CD14-positive monocyte (primary cell): ENCODE results near the gene RALGDS. TPM values are rescaled to one million over a fixed set of nuclear protein-coding genes. Genes with fewer than 3 reads are reported as not detected.

Experiments used
- DNase-seq, 3 donors: peaks; one replicate each; pipeline ENCODE4 v3.0.0-alpha.2; 2011 to 2022
- H2AFZ ChIP-seq: 2 replicates; pipeline ENCODE4 v1.6.0; 2012; ENCODE audit warnings: mild to moderate bottlenecking, low read depth, low read length, inconsistent platforms; ENCODE audit not compliant: insufficient read depth, poor library complexity, severe bottlenecking
- H3K27ac ChIP-seq, 2 donors: 1 replicate in 1 of 2; 2 replicates in 1 of 2; pipeline ENCODE4 v1.5.1; 2012 to 2013; ENCODE audit warnings: low read length in 2 of 2, control low read depth in 1 of 2, inconsistent platforms in 1 of 2, low read depth in 1 of 2, mild to moderate bottlenecking in 1 of 2
- H3K27me3 ChIP-seq, 2 donors: one replicate each; pipeline versions ENCODE4 v1.6.0 to v1.6.1; 2011 to 2013; ENCODE audit warnings: low read length in 2 of 2; ENCODE audit not compliant: control insufficient read depth in 2 of 2, insufficient read depth in 2 of 2
- H3K36me3 ChIP-seq, 2 donors: replicated peaks in 1 of 2; 1 replicate in 1 of 2; 2 replicates in 1 of 2; pipeline versions ENCODE4 v1.5.1 to v1.6.1; 2012 to 2013; ENCODE audit warnings: low read length in 2 of 2, control low read depth in 1 of 2, inconsistent platforms in 1 of 2, mild to moderate bottlenecking in 1 of 2; ENCODE audit not compliant: insufficient read depth in 2 of 2, control insufficient read depth in 1 of 2
- H3K4me1 ChIP-seq, 2 donors: 1 replicate in 1 of 2; 2 replicates in 1 of 2; pipeline versions ENCODE4 v1.5.1 to v1.6.1; 2012 to 2013; ENCODE audit warnings: low read length in 2 of 2, control low read depth in 1 of 2, inconsistent platforms in 1 of 2, mild to moderate bottlenecking in 1 of 2, moderate library complexity in 1 of 2; ENCODE audit not compliant: insufficient read depth in 2 of 2, control insufficient read depth in 1 of 2
- H3K4me2 ChIP-seq: replicated peaks from 2 replicates; pipeline ENCODE3; 2012; ENCODE audit warnings: low read length, moderate library complexity, mild to moderate bottlenecking; ENCODE audit not compliant: poor library complexity, severe bottlenecking; ENCODE audit errors: extremely low read depth
- H3K4me3 ChIP-seq, 3 experiments: fragments of 200-600 bp in 1 of 3; sonication (generic) in 1 of 3; replicated peaks in 1 of 3; 1 replicate in 2 of 3; 2 replicates in 1 of 3; pipeline ENCODE4 v1.5.1; 2011 to 2013; ENCODE audit warnings: low read length in 3 of 3, mild to moderate bottlenecking in 3 of 3, control low read depth in 2 of 3, low read depth in 2 of 3, inconsistent platforms in 1 of 3, moderate library complexity in 1 of 3
- H3K79me2 ChIP-seq: 2 replicates; pipeline ENCODE4 v1.6.0; 2012; ENCODE audit warnings: mild to moderate bottlenecking, control low read depth, inconsistent platforms, low read length, moderate library complexity; ENCODE audit not compliant: insufficient read depth
- H3K9ac ChIP-seq: 2 replicates; pipeline ENCODE4 v1.6.0; 2017; ENCODE audit warnings: low read length, mild to moderate bottlenecking; ENCODE audit not compliant: insufficient read depth, poor library complexity, severe bottlenecking
- H3K9me3 ChIP-seq, 2 donors: replicated peaks in 1 of 2; 1 replicate in 1 of 2; 2 replicates in 1 of 2; pipeline versions ENCODE4 v1.5.1 to v1.6.1; 2012 to 2013; ENCODE audit warnings: low read length in 2 of 2, control low read depth in 1 of 2; ENCODE audit not compliant: control insufficient read depth in 1 of 2, insufficient read depth in 1 of 2
- H4K20me1 ChIP-seq: 2 replicates; pipeline ENCODE4 v1.6.0; 2012; ENCODE audit warnings: mild to moderate bottlenecking, low read length, control low read depth, moderate library complexity; ENCODE audit not compliant: insufficient read depth
- H3K27ac Mint-ChIP-seq, 7 donors: one replicate each; pipeline ENCODE4 v1.8.0; 2020; ENCODE audit warnings: mild to moderate bottlenecking in 7 of 7, mixed read lengths in 7 of 7, moderate library complexity in 6 of 7, inconsistent platforms in 2 of 7
- H3K27me3 Mint-ChIP-seq, 3 donors: one replicate each; pipeline ENCODE4 v1.8.0; 2021 to 2022; ENCODE audit warnings: low read depth in 3 of 3, mild to moderate bottlenecking in 3 of 3, mixed read lengths in 3 of 3, moderate library complexity in 3 of 3, inconsistent platforms in 1 of 3
- H3K36me3 Mint-ChIP-seq, 2 donors: one replicate each; pipeline ENCODE4 v1.8.0; 2020; ENCODE audit warnings: mixed read lengths in 2 of 2, inconsistent platforms in 1 of 2, mild to moderate bottlenecking in 1 of 2
- H3K4me1 Mint-ChIP-seq: one replicate; pipeline ENCODE4 v1.8.0; 2020; ENCODE audit warnings: mild to moderate bottlenecking, mixed read lengths
- H3K4me3 Mint-ChIP-seq, 2 donors: one replicate each; pipeline ENCODE4 v1.8.0; 2020; ENCODE audit warnings: mild to moderate bottlenecking in 2 of 2, mixed read lengths in 2 of 2, moderate library complexity in 1 of 2
- H3K9me3 Mint-ChIP-seq, 7 donors: one replicate each; pipeline ENCODE4 v1.8.0; 2020 to 2022; ENCODE audit warnings: mixed read lengths in 7 of 7, mild to moderate bottlenecking in 6 of 7, moderate library complexity in 6 of 7, inconsistent platforms in 2 of 7
- CTCF ChIP-seq: fragments of 200-600 bp; IDR thresholded peaks from one replicate; pipeline ENCODE4 v1.8.0; 2022; ENCODE audit warnings: antibody characterized with exemption, mild to moderate bottlenecking
- WGBS: methylation state at CpG from one replicate; pipeline ENCODE4 v1.1.5; 2013; ENCODE audit warnings: missing lambda C conversion rate; ENCODE audit not compliant: insufficient coverage; 5-methylcytosine and 5-hydroxymethylcytosine counted together
- intact Hi-C, 2 donors: fragments of 100-400 bp; cut with micrococcal nuclease; formaldehyde crosslinking; loops; one replicate each; pipeline versions ENCODE4 v1.15.0 to v1.15.1; 2023
- polyA plus RNA-seq, 3 donors: library from polyadenylated mRNA; depleted of rRNA in 1 of 3; unstranded in 2 of 3; stranded (reverse) in 1 of 3; fragments of 300-500 nt in 2 of 3; fragments of >200 nt in 1 of 3; fragmentation: Illumina TruSeq in 2 of 3; gene quantifications; 1 replicate in 2 of 3; 2 replicates in 1 of 3; pipeline ENCODE4 v1.2.3, GENCODE V29; 2012 to 2021

The RALGDS gene
- polyA plus RNA-seq, 3 donors, result 3.5 to 63.8 (median 4.2) TPM

DNA sequence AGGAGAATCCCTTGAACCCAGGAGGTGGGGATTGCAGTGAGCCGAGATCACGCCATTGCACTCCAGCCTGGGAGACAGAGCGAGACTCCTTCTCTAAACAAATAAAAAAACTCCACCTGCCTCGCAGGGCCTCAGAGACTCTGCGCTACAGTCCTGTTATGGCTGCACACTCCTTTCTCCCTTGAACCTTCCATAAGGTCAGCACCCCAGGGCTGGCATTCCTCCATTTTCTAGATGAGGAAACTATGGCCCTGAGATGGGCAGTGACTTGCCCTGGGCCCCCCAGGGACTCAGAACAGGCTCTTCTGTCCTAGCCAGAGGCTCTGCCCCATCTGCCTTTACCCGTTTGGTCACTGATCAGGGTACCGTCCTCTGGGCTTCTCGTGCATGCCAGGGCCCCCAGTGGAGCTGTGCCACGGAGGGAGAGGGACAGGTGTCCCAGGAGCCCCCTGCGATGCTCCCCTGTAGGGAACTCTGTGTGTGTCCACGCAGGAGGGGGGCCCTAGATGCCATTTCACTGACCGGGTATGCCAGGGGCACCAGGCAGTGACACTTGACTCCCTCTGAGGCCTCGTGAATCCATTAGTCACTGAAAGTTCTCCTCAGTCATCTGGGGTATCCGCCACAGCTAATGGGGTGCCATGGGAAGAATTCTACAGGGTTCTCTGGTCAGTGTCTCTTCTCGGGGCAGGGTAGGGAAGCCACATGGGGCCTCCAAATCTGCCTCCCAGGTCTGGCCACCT lies 16.2 kb downstream of the RALGDS start:
- Histone ChIP-seq H3K4me2 (no peak overlapping the region), H3K4me3 (no peak overlapping the region), H3K9me3 (no peaks in the 10 kb centered on the region), H4K20me1 (peaks cover 14% of the 10 kb centered on the region), H3K79me2 (no peaks in the 10 kb centered on the region), H3K4me1 (no peaks in the 10 kb centered on the region), H2AFZ (no peak overlapping the region), H3K36me3 (peaks cover 73 to 82% of the 10 kb centered on the region in 2 donors), H3K9ac (no peak overlapping the region), H3K27ac (no peak overlapping the region), H3K27me3 (no peaks in the 10 kb centered on the region)
- Mint-ChIP-seq H3K4me3 (no peak overlapping the region), H3K4me1 (peaks cover 2% of the 10 kb centered on the region), H3K27me3 (peaks cover 0 to 3% (median 0%) of the 10 kb centered on the region in 3 donors), H3K36me3 (peaks cover 73 to 87% of the 10 kb centered on the region in 2 donors), H3K9me3 (peaks cover 0 to 4% (median 0%) of the 10 kb centered on the region in 7 donors), H3K27ac (peak overlapping the region in 5 of 7 donors; percentile 27 to 67 (median 61))
- 94% methylated on average over 15 of the region's 15 CpGs for WGBS
- intact Hi-C loops, result no loop called here
- TF ChIP-seq CTCF, result no peak
- DNase-seq, result no peak

- H3K27ac Mint-ChIP-seq, result peak overlapping the region in 5 of 7 donors; percentile 21 to 66 (median 40)
- peaks cover 72 to 82% of the 10 kb centered on the region in 2 donors for H3K36me3 ChIP-seq
- no peak overlapping the region for H3K27ac ChIP-seq
- H3K36me3 Mint-ChIP-seq, result peaks cover 74 to 85% of the 10 kb centered on the region in 2 donors
- TF ChIP-seq CTCF, result no peak
- H3K79me2 ChIP-seq, result no peaks in the 10 kb centered on the region
- no peak for DNase-seq
- no peak overlapping the region for H3K4me2 ChIP-seq
- peaks cover 0 to 5% (median 0%) of the 10 kb centered on the region in 3 donors for H3K27me3 Mint-ChIP-seq
- no peak overlapping the region for H2AFZ ChIP-seq
- H3K4me1 Mint-ChIP-seq, result peaks cover 2% of the 10 kb centered on the region
- H3K9ac ChIP-seq, result no peak overlapping the region
- H3K9me3 Mint-ChIP-seq, result peaks cover 0 to 4% (median 0%) of the 10 kb centered on the region in 7 donors
- no peaks in the 10 kb centered on the region for H3K27me3 ChIP-seq
- H3K4me3 Mint-ChIP-seq, result no peak overlapping the region
- peaks cover 14% of the 10 kb centered on the region for H4K20me1 ChIP-seq
- H3K9me3 ChIP-seq, result no peaks in the 10 kb centered on the region
- no peaks in the 10 kb centered on the region for H3K4me1 ChIP-seq
- intact Hi-C loops, result loop anchor here (1.0 kb wide), 2 partner anchors 40 to 41 kb away; no protein-coding TSS in a partner anchor
- H3K4me3 ChIP-seq, result no peak overlapping the region
- WGBS, result 89% methylated on average over 7 of the region's 12 CpGs
These were observed 17.0 kb downstream of the RALGDS start for GRCh38 chr9:133103987-133104505.
